ENCODE measurements around the gene RCSD1. TPM values are rescaled to one million over a fixed set of nuclear protein-coding genes. Genes with fewer than 3 reads are reported as not detected.
A peak's percentile ranks its signal among the peaks of the same experiment; 100 is the strongest.

Gene RCSD1
- total RNA-seq, 1 donor from 2014 or later, result 0.98 TPM

- no peak overlapping the region for H2AFZ ChIP-seq (ENCODE audit: low read depth, low read length)
- H3K27me3 ChIP-seq (ENCODE audit: insufficient read depth, low read length), result peaks cover 31% of the 10 kb centered on the region
- no peaks in the 10 kb centered on the region for H4K20me1 ChIP-seq (ENCODE audit: insufficient read depth, low read length)
- H3K9ac ChIP-seq (ENCODE audit: low read length), result no peak overlapping the region
- H3K79me2 ChIP-seq (ENCODE audit: insufficient read depth, low read length), result no peaks in the 10 kb centered on the region
- Mint-ChIP-seq H3K9me3 (ENCODE audit: unreplicated experiment) (no peaks in the 10 kb centered on the region), H3K36me3 (ENCODE audit: low read depth, unreplicated experiment) (no peaks in the 10 kb centered on the region), H3K4me1 (ENCODE audit: low read depth, unreplicated experiment) (peaks cover 3% of the 10 kb centered on the region), H3K27me3 (ENCODE audit: low read depth, unreplicated experiment) (peaks cover 41% of the 10 kb centered on the region), H3K27ac (ENCODE audit: unreplicated experiment) (no peak overlapping the region), H3K4me3 (ENCODE audit: unreplicated experiment) (peak overlapping the region; percentile 27)
- H3K27ac ChIP-seq (ENCODE audit: low read depth, low read length), result no peak overlapping the region
- TF ChIP-seq CTCF (IDR thresholded peaks at IDR 0.05; ENCODE audit: insufficient read depth, low read depth, low read length) (no peak), EZH2 (IDR thresholded peaks at IDR 0.05; ENCODE audit: insufficient read depth, low read length) (no peak)
- FAIRE-seq, result no peak
- no peaks in the 10 kb centered on the region for H3K9me3 ChIP-seq (ENCODE audit: insufficient read depth, low read depth, low read length)
- H3K4me2 ChIP-seq (ENCODE audit: low read length), result no peak overlapping the region
- no peak for DNase-seq (ENCODE audit: low read depth)
- no peak overlapping the region for H3K4me3 ChIP-seq (ENCODE audit: insufficient read depth, low read depth, low read length)
- no peaks in the 10 kb centered on the region for H3K36me3 ChIP-seq (ENCODE audit: insufficient read depth, low read length)
- H3K4me1 ChIP-seq (ENCODE audit: insufficient read depth, low read length), result no peaks in the 10 kb centered on the region
These were observed 1.4 kb downstream of the RCSD1 start for GRCh38 chr1:167631386-167631935.

- Histone ChIP-seq H3K9ac (ENCODE audit: low read length) (no peak overlapping the region), H3K4me1 (ENCODE audit: insufficient read depth, low read length) (no peaks in the 10 kb centered on the region), H3K27ac (ENCODE audit: low read depth, low read length) (no peak overlapping the region), H3K9me3 (ENCODE audit: insufficient read depth, low read depth, low read length) (no peaks in the 10 kb centered on the region), H3K36me3 (ENCODE audit: insufficient read depth, low read length) (no peaks in the 10 kb centered on the region), H3K4me2 (ENCODE audit: low read length) (no peak overlapping the region), H4K20me1 (ENCODE audit: insufficient read depth, low read length) (no peaks in the 10 kb centered on the region), H2AFZ (ENCODE audit: low read depth, low read length) (no peak overlapping the region), H3K79me2 (ENCODE audit: insufficient read depth, low read length) (no peaks in the 10 kb centered on the region), H3K27me3 (ENCODE audit: insufficient read depth, low read length) (peaks cover 31% of the 10 kb centered on the region), H3K4me3 (ENCODE audit: insufficient read depth, low read depth, low read length) (no peak overlapping the region)
- FAIRE-seq (no peak), DNase-seq (ENCODE audit: low read depth) (no peak)
- H3K27ac Mint-ChIP-seq (ENCODE audit: unreplicated experiment), result no peak overlapping the region
- H3K4me1 Mint-ChIP-seq (ENCODE audit: low read depth, unreplicated experiment), result peaks cover 7% of the 10 kb centered on the region
- no peak for TF ChIP-seq CTCF (IDR thresholded peaks at IDR 0.05; ENCODE audit: insufficient read depth, low read depth, low read length)
- TF ChIP-seq EZH2 (IDR thresholded peaks at IDR 0.05; ENCODE audit: insufficient read depth, low read length), result no peak
- H3K27me3 Mint-ChIP-seq (ENCODE audit: low read depth, unreplicated experiment), result peaks cover 41% of the 10 kb centered on the region
- H3K36me3 Mint-ChIP-seq (ENCODE audit: low read depth, unreplicated experiment), result no peaks in the 10 kb centered on the region
- no peaks in the 10 kb centered on the region for H3K9me3 Mint-ChIP-seq (ENCODE audit: unreplicated experiment)
- no peak overlapping the region for H3K4me3 Mint-ChIP-seq (ENCODE audit: unreplicated experiment)
These were observed 2.0 kb downstream of the RCSD1 start for GRCh38 chr1:167631936-167632614.

Data from astrocyte (in vitro differentiated cells and primary cell).